H9 (cell line): Measurements from ENCODE around the gene PDXK. TPM values are rescaled to one million over a fixed set of nuclear protein-coding genes. Genes with fewer than 3 reads are reported as not detected.

Source experiments
- DNase-seq: peaks from one replicate; pipeline ENCODE4 v3.0.0-alpha.2; 2017
- H2AFZ ChIP-seq: one replicate; pipeline ENCODE4 v1.6.1; 2013; ENCODE audit warnings: mild to moderate bottlenecking, low read length, control low read depth, moderate library complexity
- H2AK5ac ChIP-seq: 2 replicates; pipeline ENCODE4 v1.6.1; 2013; ENCODE audit warnings: low read length, control low read depth, mixed read lengths; ENCODE audit not compliant: insufficient read length
- H2BK120ac ChIP-seq: one replicate; pipeline ENCODE4 v1.6.1; 2013; ENCODE audit warnings: low read depth, mild to moderate bottlenecking, low read length, control low read depth, inconsistent platforms; ENCODE audit not compliant: poor library complexity, severe bottlenecking
- H2BK12ac ChIP-seq: 2 replicates; pipeline ENCODE4 v1.6.1; 2013; ENCODE audit warnings: low read length, control low read depth, mixed read lengths, low read depth; ENCODE audit not compliant: insufficient read length
- H2BK15ac ChIP-seq: 2 replicates; pipeline ENCODE4 v1.6.1; 2013; ENCODE audit warnings: low read depth, low read length, control low read depth
- H2BK20ac ChIP-seq: one replicate; pipeline ENCODE4 v1.6.1; 2013; ENCODE audit warnings: low read depth, mild to moderate bottlenecking, low read length, control low read depth, inconsistent platforms; ENCODE audit not compliant: poor library complexity, severe bottlenecking
- H2BK5ac ChIP-seq: 2 replicates; pipeline ENCODE4 v1.6.1; 2013; ENCODE audit warnings: low read length, control low read depth, mixed read lengths; ENCODE audit not compliant: insufficient read length
- H3K14ac ChIP-seq: 2 replicates; pipeline ENCODE4 v1.6.1; 2013; ENCODE audit warnings: low read length, control low read depth; ENCODE audit not compliant: insufficient read depth
- H3K18ac ChIP-seq: 2 replicates; pipeline ENCODE4 v1.6.1; 2013; ENCODE audit warnings: low read depth, mild to moderate bottlenecking, mixed read lengths, low read length, control low read depth; ENCODE audit not compliant: insufficient read length
- H3K23ac ChIP-seq: 2 replicates; pipeline ENCODE4 v1.6.1; 2013; ENCODE audit warnings: low read length, control low read depth, mixed read lengths, low read depth; ENCODE audit not compliant: insufficient read length
- H3K23me2 ChIP-seq: 2 replicates; pipeline ENCODE4 v1.6.1; 2013; ENCODE audit warnings: low read depth, mild to moderate bottlenecking, mixed read lengths, low read length, control low read depth; ENCODE audit not compliant: insufficient read length, poor library complexity, severe bottlenecking
- H3K27ac ChIP-seq: 2 replicates; pipeline ENCODE4 v1.5.1; 2013; ENCODE audit warnings: low read length, control low read depth, mixed read lengths, low read depth; ENCODE audit not compliant: insufficient read length
- H3K27me3 ChIP-seq: 2 replicates; pipeline ENCODE4 v1.6.1; 2013; ENCODE audit warnings: low read length, control low read depth, inconsistent platforms; ENCODE audit not compliant: insufficient read depth
- H3K4ac ChIP-seq: 2 replicates; pipeline ENCODE4 v1.6.1; 2013; ENCODE audit warnings: low read depth, mild to moderate bottlenecking, control low read depth, inconsistent platforms, low read length, moderate library complexity
- H3K4me1 ChIP-seq: 2 replicates; pipeline ENCODE4 v1.6.1; 2013; ENCODE audit warnings: low read length, control low read depth, inconsistent platforms; ENCODE audit not compliant: insufficient read depth
- H3K4me2 ChIP-seq: 2 replicates; pipeline ENCODE4 v1.6.1; 2013; ENCODE audit warnings: low read length, control low read depth, mixed read lengths; ENCODE audit not compliant: insufficient read length, insufficient read depth
- H3K56ac ChIP-seq: 2 replicates; pipeline ENCODE4 v1.6.1; 2013; ENCODE audit warnings: low read depth, mild to moderate bottlenecking, mixed read lengths, low read length, control low read depth; ENCODE audit not compliant: insufficient read length
- H3K79me1 ChIP-seq: 2 replicates; pipeline ENCODE4 v1.6.1; 2013; ENCODE audit warnings: low read depth, mild to moderate bottlenecking, moderate library complexity, low read length, control low read depth, inconsistent platforms; ENCODE audit not compliant: insufficient read depth, poor library complexity, severe bottlenecking
- H3K79me2 ChIP-seq: 2 replicates; pipeline ENCODE4 v1.6.1; 2013; ENCODE audit warnings: low read length, control low read depth, inconsistent platforms; ENCODE audit not compliant: insufficient read depth
- H3K9ac ChIP-seq: 2 replicates; pipeline ENCODE4 v1.6.1; 2013; ENCODE audit warnings: low read length, control low read depth, mixed read lengths; ENCODE audit not compliant: insufficient read length; ENCODE audit errors: extremely low read depth
- H3K9me3 ChIP-seq: one replicate; pipeline ENCODE4 v1.6.1; 2013; ENCODE audit warnings: low read depth, low read length, inconsistent platforms; ENCODE audit not compliant: control insufficient read depth
- H3T11ph ChIP-seq: one replicate; pipeline ENCODE4 v1.6.1; 2013; ENCODE audit warnings: mild to moderate bottlenecking, low read length, control low read depth, inconsistent platforms
- H4K20me1 ChIP-seq: one replicate; pipeline ENCODE4 v1.6.1; 2013; ENCODE audit not compliant: control insufficient read depth, insufficient read length, insufficient read depth
- H4K5ac ChIP-seq: 2 replicates; pipeline ENCODE4 v1.6.1; 2013; ENCODE audit warnings: low read depth, mild to moderate bottlenecking, mixed read lengths, low read length, control low read depth; ENCODE audit not compliant: insufficient read length
- H4K8ac ChIP-seq: replicated peaks from 2 replicates; pipeline ENCODE4 v1.6.1; 2013; ENCODE audit warnings: low read length, control low read depth, mixed read lengths, low read depth; ENCODE audit not compliant: insufficient read length
- H4K91ac ChIP-seq: 2 replicates; pipeline ENCODE4 v1.6.1; 2013; ENCODE audit warnings: low read depth, mild to moderate bottlenecking, moderate library complexity, mixed read lengths, low read length, control low read depth; ENCODE audit not compliant: insufficient read length
- H3K27ac Mint-ChIP-seq, 3 experiments: 2 replicates in 2 of 3; 3 replicates in 1 of 3; pipeline ENCODE4 v1.8.0; 2020 to 2021; ENCODE audit warnings: mixed read lengths in 3 of 3, mild to moderate bottlenecking in 1 of 3, moderate library complexity in 1 of 3
- H3K27me3 Mint-ChIP-seq: 2 replicates; pipeline ENCODE4 v1.8.0; 2021; ENCODE audit warnings: low read depth, mild to moderate bottlenecking, moderate library complexity, mixed read lengths
- H3K36me3 Mint-ChIP-seq, 3 experiments: 2 replicates in 2 of 3; 3 replicates in 1 of 3; pipeline ENCODE4 v1.8.0; 2020 to 2021; ENCODE audit warnings: low read depth in 3 of 3, mixed read lengths in 3 of 3; ENCODE audit not compliant: insufficient read depth in 1 of 3
- H3K4me1 Mint-ChIP-seq, 2 experiments: 2 replicates each; pipeline ENCODE4 v1.8.0; 2020; ENCODE audit warnings: mixed read lengths in 2 of 2
- H3K4me3 Mint-ChIP-seq, 2 experiments: 2 replicates in 1 of 2; 3 replicates in 1 of 2; pipeline ENCODE4 v1.8.0; 2020 to 2021; ENCODE audit warnings: mild to moderate bottlenecking in 2 of 2, mixed read lengths in 2 of 2, moderate library complexity in 1 of 2
- H3K9me3 Mint-ChIP-seq, 2 experiments: 2 replicates in 1 of 2; 3 replicates in 1 of 2; pipeline ENCODE4 v1.8.0; 2020; ENCODE audit warnings: mild to moderate bottlenecking in 2 of 2, mixed read lengths in 2 of 2, moderate library complexity in 1 of 2
- CTCF ChIP-seq: fragments of 200-600 bp; sonication (generic); conservative IDR thresholded peaks from 3 replicates; pipeline ENCODE4 v1.8.0; 2021; ENCODE audit warnings: antibody characterized with exemption, mild to moderate bottlenecking
- WGBS: extraction: QIAGEN DNeasy Blood & Tissue Kit; methylation state at CpG from one replicate; pipeline ENCODE4 v1.1.7; 2013; ENCODE audit warnings: missing lambda C conversion rate, low lambda C conversion rate, mixed read lengths; ENCODE audit not compliant: insufficient read length; ENCODE audit errors: extremely low coverage; 5-methylcytosine and 5-hydroxymethylcytosine counted together
- total RNA-seq: library from RNA; stranded (reverse); gene quantifications from 2 replicates; pipeline ENCODE4 v1.2.1, GENCODE V29; 2021

PDXK gene
- total RNA-seq, 1 experiment from 2014 or later = 109 TPM

- Mint-ChIP-seq H3K27ac (no peak overlapping the region; a peak in 1 of 7 replicates), H3K36me3 (peaks cover 24 to 57% (median 36%) of the 10 kb centered on the region in 3 experiments), H3K4me1 (no peaks in the 10 kb centered on the region), H3K27me3 (no peaks in the 10 kb centered on the region), H3K9me3 (peaks cover 0 to 2% of the 10 kb centered on the region in 2 experiments; a peak in 1 of 5 replicates), H3K4me3 (no peak overlapping the region)
- Histone ChIP-seq H3K23me2 (no peaks in the 10 kb centered on the region), H3K23ac (no peak overlapping the region), H2BK15ac (no peak overlapping the region), H2BK5ac (no peak overlapping the region), H3K4me1 (no peaks in the 10 kb centered on the region), H4K8ac (no peak overlapping the region), H2BK12ac (no peak overlapping the region), H3K27me3 (no peaks in the 10 kb centered on the region), H3K79me2 (no peaks in the 10 kb centered on the region), H4K20me1 (no peaks in the 10 kb centered on the region), H4K5ac (no peak overlapping the region), H3K4me2 (no peak overlapping the region), H3K4ac (no peak overlapping the region), H2AK5ac (no peak overlapping the region), H2BK20ac (no peak overlapping the region), H2AFZ (no peak overlapping the region), H3K79me1 (no peaks in the 10 kb centered on the region), H3K56ac (no peak overlapping the region), H2BK120ac (no peak overlapping the region), H4K91ac (no peak overlapping the region), H3K18ac (no peak overlapping the region), H3K9me3 (no peaks in the 10 kb centered on the region), H3K9ac (no peak overlapping the region), H3T11ph (no peak overlapping the region), H3K14ac (no peak overlapping the region), H3K27ac (no peak overlapping the region)
- no peak for TF ChIP-seq CTCF
- no peak for DNase-seq
- WGBS = no CpG with 5 or more reads among the region's 18 CpGs
These were observed 39.2 kb downstream of the PDXK start for GRCh38 chr21:43758111-43758641.
